ENCODE data around the gene INSIG1. TPM values are rescaled to one million over a fixed set of nuclear protein-coding genes. Genes with fewer than 3 reads are reported as not detected.

Gene INSIG1
- total RNA-seq, 1 donor from 2014 or later: 53.5 TPM

- ATAC-seq: no peak
Observed at GRCh38 chr7:155267023-155267422, 30.7 kb upstream of the INSIG1 start.

GRCh38 chr7:155267436-155267835 lies 30.2 kb upstream of the INSIG1 start:
- ATAC-seq: no peak

- ATAC-seq: no peak
Observed at GRCh38 chr7:155268211-155268610, 29.5 kb upstream of the INSIG1 start.

GRCh38 chr7:155268921-155269650 lies 28.6 kb upstream of the INSIG1 start:
- no peak for ATAC-seq

- ATAC-seq: no peak
Observed at GRCh38 chr7:155269766-155270585, 27.7 kb upstream of the INSIG1 start.

- no peak for ATAC-seq
Observed at GRCh38 chr7:155270861-155271260, 26.8 kb upstream of the INSIG1 start.

- no peak for ATAC-seq
Observed at GRCh38 chr7:155274633-155275355, 22.9 kb upstream of the INSIG1 start.

GRCh38 chr7:155276042-155276799 lies 21.5 kb upstream of the INSIG1 start:
- ATAC-seq: no peak

GRCh38 chr7:155276800-155277375 lies 20.8 kb upstream of the INSIG1 start:
- ATAC-seq: no peak

GRCh38 chr7:155277385-155277994 lies 20.2 kb upstream of the INSIG1 start:
- peak; percentile 34 for ATAC-seq

- ATAC-seq: no peak
Observed at GRCh38 chr7:155278921-155279320, 18.8 kb upstream of the INSIG1 start.

GRCh38 chr7:155279787-155280445 lies 17.8 kb upstream of the INSIG1 start:
- ATAC-seq: no peak

- ATAC-seq: peak; percentile 64
Observed at GRCh38 chr7:155280446-155281397, 17.0 kb upstream of the INSIG1 start.

- ATAC-seq: peak; percentile 88
Observed at GRCh38 chr7:155281398-155281969, 16.2 kb upstream of the INSIG1 start.

- ATAC-seq: peak; percentile 14
Observed at GRCh38 chr7:155282671-155283070, 15.0 kb upstream of the INSIG1 start.

- ATAC-seq: no peak
Observed at GRCh38 chr7:155283565-155284194, 14.0 kb upstream of the INSIG1 start.

- ATAC-seq: no peak
Observed at GRCh38 chr7:155284496-155285274, 13.0 kb upstream of the INSIG1 start.

- no peak for ATAC-seq
Observed at GRCh38 chr7:155285423-155285822, 12.3 kb upstream of the INSIG1 start.
